Adrenal gland (tissue), 12 donors: ENCODE results near the gene CACNB4. TPM values are rescaled to one million over a fixed set of nuclear protein-coding genes. Genes with fewer than 3 reads are reported as not detected.
"Not testable (repeated sequence)": the region's sequence is repeated elsewhere in the genome, so short reads cannot be mapped to it uniquely, and the experiment has no call there.

Source experiments
- DNase-seq, 7 donors: peaks; one replicate each; pipeline ENCODE4 v3.0.0-alpha.2; 2019 to 2020
- H3K27ac ChIP-seq, 5 donors: fragments of 200-600 bp; sonication (generic) in 4 of 5; 1 replicate in 3 of 5; 2 replicates in 2 of 5; pipeline versions ENCODE4 v1.5.1 to v1.8.0; 2016 to 2020; ENCODE audit warnings: mild to moderate bottlenecking in 1 of 5
- H3K27me3 ChIP-seq: fragments of 200-600 bp; 2 replicates; pipeline ENCODE4 v1.8.0; 2021
- H3K36me3 ChIP-seq, 2 donors: fragments of 200-600 bp; replicated peaks in 1 of 2; 1 replicate in 1 of 2; 2 replicates in 1 of 2; pipeline versions ENCODE4 v1.5.1 to v1.8.0; 2018 to 2022
- H3K4me1 ChIP-seq, 2 donors: fragments of 200-600 bp; replicated peaks in 1 of 2; 1 replicate in 1 of 2; 2 replicates in 1 of 2; pipeline versions ENCODE4 v1.5.1 to v1.8.0; 2018 to 2021
- H3K4me3 ChIP-seq, 4 donors: fragments of 200-600 bp; sonication (generic) in 3 of 4; one replicate each; pipeline ENCODE4 v1.5.1; 2016 to 2018
- H3K9me3 ChIP-seq, 3 donors: fragments of 200-600 bp; sonication (generic) in 1 of 3; replicated peaks in 1 of 3; 1 replicate in 2 of 3; 2 replicates in 1 of 3; pipeline versions ENCODE4 v1.5.1 to v1.8.0; 2016 to 2021
- CTCF ChIP-seq, 6 experiments: fragments of 450-650 bp in 4 of 6; fragments of 200-600 bp in 2 of 6; sonication (generic) in 1 of 6; IDR thresholded peaks; 1 replicate in 5 of 6; 2 replicates in 1 of 6; pipeline versions ENCODE4 v1.5.1 to v1.8.0; 2016 to 2021; ENCODE audit warnings: antibody characterized with exemption in 6 of 6, mild to moderate bottlenecking in 2 of 6, moderate library complexity in 1 of 6
- POLR2A ChIP-seq, 2 donors: fragments of 450-650 bp; IDR thresholded peaks; one replicate each; pipeline ENCODE4 v1.6.1; 2017; ENCODE audit warnings: antibody characterized with exemption in 2 of 2, mild to moderate bottlenecking in 2 of 2, moderate library complexity in 1 of 2
- WGBS, 4 donors: extraction: QIAGEN DNeasy Blood & Tissue Kit in 2 of 4; methylation state at CpG; one replicate each; pipeline versions ENCODE4 v1.1.5 to v1.1.7; 2013 to 2017; 5-methylcytosine and 5-hydroxymethylcytosine counted together
- intact Hi-C, 2 donors: fragments of 100-400 bp; cut with DNase I; formaldehyde crosslinking; loops; one replicate each; pipeline versions ENCODE4 v1.14.1 to v1.15.0; 2022 to 2023
- polyA plus RNA-seq, 3 donors: library from polyadenylated mRNA; stranded (reverse); fragments of 200-250 nt in 2 of 3; fragments of 350-450 nt in 1 of 3; fragmentation: Illumina TruSeq in 1 of 3; extraction: RNeasy Lipid Tissue Mini Kit (QIAGEN cat#74804) in 1 of 3; gene quantifications; one replicate each; pipeline ENCODE4 v1.2.3, GENCODE V29; 2013 to 2014
- total RNA-seq, 9 donors: library from RNA; depleted of rRNA in 4 of 9; stranded (reverse); fragments of >200 nt in 4 of 9; fragments of 120-200 nt in 1 of 9; fragmentation: NEBNext Ultra II Directional in 1 of 9; extraction: Animal tissue kit (Norgen Biotek cat#: 25700) in 1 of 9; gene quantifications; one replicate each; pipeline versions ENCODE4 v1.1.0 to v1.2.4, GENCODE V29; 2013 to 2023
- donor health status: healthy with polysubstance abuse.
- donor health status: Bipolar disorder and iron deficiency.
- donor health status: DM: yes; HTN: yes; CAD: no.
- donor health status: DM: no; HTN: no; CAD: no.
- donor health status: DM: no; HTN: no; CAD: no.
- donor health status: DM: yes; HTN: yes; CAD: no.

The CACNB4 gene
- total and polyA plus RNA-seq, 12 donors = 0.60 to 8.5 (median 1.9) TPM

GRCh38 chr2:151945186-151945585 lies 153.7 kb downstream of the CACNB4 start:
- 95 to 100% (median 97%) methylated on average over 2 of the region's 2 CpGs for WGBS, 4 donors
- Histone ChIP-seq H3K4me3 (no peak overlapping the region), H3K4me1 (peaks cover 7 to 22% of the 10 kb centered on the region in 2 donors), H3K9me3 (no peaks in the 10 kb centered on the region), H3K27ac (no peak overlapping the region), H3K36me3 (no peaks in the 10 kb centered on the region), H3K27me3 (no peaks in the 10 kb centered on the region)
- DNase-seq = no peak
- intact Hi-C loops = no loop called here
- TF ChIP-seq CTCF (IDR thresholded peaks at IDR 0.05) (no peak), POLR2A (IDR thresholded peaks at IDR 0.05) (no peak)

GRCh38 chr2:151943461-151943860 lies 155.4 kb downstream of the CACNB4 start:
- no peak for DNase-seq
- TF ChIP-seq CTCF (IDR thresholded peaks at IDR 0.05) (no peak), POLR2A (IDR thresholded peaks at IDR 0.05) (no peak)
- H3K27ac ChIP-seq = no peak overlapping the region
- WGBS, 4 donors = 38 to 67% (median 50%) methylated on average over 1 of the region's 1 CpG
- H3K27me3 ChIP-seq = no peaks in the 10 kb centered on the region
- peaks cover 7 to 21% of the 10 kb centered on the region in 2 donors for H3K4me1 ChIP-seq
- H3K9me3 ChIP-seq = no peaks in the 10 kb centered on the region
- H3K36me3 ChIP-seq = no peaks in the 10 kb centered on the region
- intact Hi-C loops = no loop called here
- no peak overlapping the region for H3K4me3 ChIP-seq

- H3K9me3 ChIP-seq, H3K27me3 ChIP-seq, DNase-seq, H3K4me3 ChIP-seq, H3K36me3 ChIP-seq, intact Hi-C loops, H3K27ac ChIP-seq: not testable (repeated sequence)
- 90 to 92% (median 91%) methylated on average over 10 of the region's 10 CpGs for WGBS, 4 donors
- H3K4me1 ChIP-seq = peaks cover 7 to 15% of the 10 kb centered on the region in 2 donors
These were observed 156.2 kb downstream of the CACNB4 start for GRCh38 chr2:151942540-151943205.

GRCh38 chr2:151937966-151938365 lies 160.9 kb downstream of the CACNB4 start:
- H3K27ac ChIP-seq = no peak overlapping the region
- no peaks in the 10 kb centered on the region for H3K27me3 ChIP-seq
- no peaks in the 10 kb centered on the region for H3K9me3 ChIP-seq
- no peaks in the 10 kb centered on the region for H3K36me3 ChIP-seq
- no peaks in the 10 kb centered on the region for H3K4me1 ChIP-seq
- H3K4me3 ChIP-seq = no peak overlapping the region
- DNase-seq = no peak
- no peak for TF ChIP-seq CTCF (IDR thresholded peaks at IDR 0.05)
- no peak for TF ChIP-seq POLR2A (IDR thresholded peaks at IDR 0.05)
- intact Hi-C loops = no loop called here

GRCh38 chr2:151936626-151937025 lies 162.2 kb downstream of the CACNB4 start:
- Histone ChIP-seq H3K4me3 (no peak overlapping the region), H3K27me3 (no peaks in the 10 kb centered on the region), H3K4me1 (peaks cover 0 to 7% of the 10 kb centered on the region in 2 donors), H3K27ac (no peak overlapping the region), H3K36me3 (no peaks in the 10 kb centered on the region), H3K9me3 (no peaks in the 10 kb centered on the region)
- DNase-seq = no peak
- intact Hi-C loops = no loop called here
- no peak for TF ChIP-seq CTCF (IDR thresholded peaks at IDR 0.05)
- TF ChIP-seq POLR2A (IDR thresholded peaks at IDR 0.05) = no peak
- 84 to 93% (median 90%) methylated on average over 4 of the region's 4 CpGs for WGBS, 4 donors
